Measurements from ENCODE around the gene RHOD.

The RHOD gene

DNA sequence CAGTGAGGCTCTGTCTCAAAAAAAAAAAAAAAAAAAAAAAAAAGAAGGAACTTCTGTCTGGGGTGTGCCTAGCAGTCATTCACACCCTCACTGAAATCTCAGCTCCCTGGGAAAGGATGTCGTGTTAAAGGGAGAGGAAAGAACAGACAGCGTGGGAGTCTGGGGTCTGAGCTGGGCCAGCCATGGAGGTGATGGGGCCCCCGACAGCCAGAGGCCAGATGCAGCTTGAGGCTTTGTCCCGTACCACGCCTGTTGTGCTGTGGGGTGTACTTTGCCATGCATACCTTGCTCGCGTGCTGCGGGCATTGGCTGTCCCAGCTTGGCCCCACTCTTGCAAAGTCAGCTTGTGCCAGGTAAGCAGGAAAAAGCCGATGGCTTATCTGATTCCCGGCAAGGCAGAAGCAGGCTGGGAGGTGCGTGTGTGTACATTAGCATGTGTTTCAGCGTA is 29.1 kb upstream of the RHOD start:
- Mint-ChIP-seq H3K9me3 (no peaks in the 10 kb centered on the region), H3K27me3 (peaks cover 10% of the 10 kb centered on the region), H3K4me1 (peaks cover 24% of the 10 kb centered on the region), H3K36me3 (no peaks in the 10 kb centered on the region), H3K27ac (no peak overlapping the region), H3K4me3 (no peak overlapping the region)

DNA sequence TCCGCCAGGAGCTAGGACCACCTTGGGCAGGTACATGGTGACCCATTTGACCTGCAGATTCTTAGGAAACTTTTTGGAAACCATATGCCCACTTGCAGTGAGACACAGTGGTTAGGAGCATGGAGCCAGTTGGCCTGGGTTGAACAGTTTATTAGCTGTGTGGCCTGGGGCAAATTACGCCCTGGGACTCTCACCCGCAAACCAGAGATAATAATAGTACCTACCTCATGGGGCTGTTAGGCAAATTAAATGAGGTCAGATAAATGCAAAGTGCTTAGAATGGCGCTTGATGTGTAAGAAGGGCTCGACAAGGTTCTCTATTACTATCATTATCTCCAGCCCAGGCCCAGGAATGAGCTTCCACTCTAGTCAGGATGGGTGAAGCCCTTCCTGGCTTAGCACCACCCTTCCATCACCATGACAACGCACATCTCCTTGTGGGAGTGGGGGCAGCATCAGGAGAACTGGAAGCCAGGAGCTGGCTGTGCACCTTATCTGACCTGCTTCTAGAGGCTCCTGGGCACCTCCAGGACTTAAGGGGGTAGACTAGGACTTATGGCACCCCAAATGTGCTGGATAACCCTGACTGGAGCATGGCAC is 28.6 kb upstream of the RHOD start:
- Mint-ChIP-seq H3K4me3 (no peak overlapping the region), H3K4me1 (peaks cover 22% of the 10 kb centered on the region), H3K36me3 (no peaks in the 10 kb centered on the region), H3K27me3 (peaks cover 8% of the 10 kb centered on the region), H3K9me3 (no peaks in the 10 kb centered on the region), H3K27ac (peak overlapping the region; percentile 41)

DNA sequence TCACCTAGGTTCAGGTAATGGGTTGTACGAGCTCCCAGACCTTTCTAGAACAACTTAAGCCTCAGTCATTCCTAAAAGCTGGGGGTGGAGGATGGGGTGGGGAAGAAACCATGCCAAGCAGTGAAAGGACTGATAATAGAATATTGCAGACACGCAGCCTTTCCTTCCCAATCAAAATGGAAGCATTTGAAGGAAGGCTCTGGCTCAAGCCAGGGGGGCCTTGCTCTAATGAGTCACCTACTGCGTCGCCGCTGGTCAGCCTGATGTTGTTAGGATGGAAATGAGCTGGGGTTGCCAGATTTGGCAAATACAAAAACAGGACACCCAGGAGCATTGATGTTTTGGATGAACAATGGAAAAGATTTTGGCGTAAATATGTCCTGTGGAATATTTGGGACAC is 27.5 kb upstream of the RHOD start:
- Mint-ChIP-seq H3K4me3 (no peak overlapping the region), H3K9me3 (no peaks in the 10 kb centered on the region), H3K36me3 (no peaks in the 10 kb centered on the region), H3K27me3 (peaks cover 5% of the 10 kb centered on the region), H3K27ac (no peak overlapping the region), H3K4me1 (peaks cover 17% of the 10 kb centered on the region)

DNA sequence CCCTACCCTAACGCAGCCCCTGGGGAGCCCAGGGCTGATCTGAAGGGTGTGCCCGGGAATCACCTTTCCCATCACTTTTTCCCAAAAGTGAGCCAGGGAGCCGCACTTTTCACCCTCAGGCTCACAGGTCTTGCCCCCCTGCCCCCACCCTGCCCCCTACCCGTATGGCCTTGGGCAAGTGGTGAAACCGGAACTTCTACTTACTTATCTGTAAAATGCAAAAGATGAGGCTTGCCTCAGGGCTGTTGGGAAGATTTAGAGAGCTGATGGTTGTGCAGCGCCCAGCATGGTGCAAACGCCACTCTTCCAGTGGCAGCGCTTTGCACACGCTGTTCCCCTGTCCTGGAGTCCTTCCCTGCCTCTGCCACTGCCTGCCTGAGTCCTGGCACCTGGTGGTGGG is 25.7 kb upstream of the RHOD start:
- Mint-ChIP-seq H3K9me3 (no peaks in the 10 kb centered on the region), H3K36me3 (no peaks in the 10 kb centered on the region), H3K4me1 (peaks cover 3% of the 10 kb centered on the region), H3K27me3 (peaks cover 4% of the 10 kb centered on the region), H3K27ac (no peak overlapping the region), H3K4me3 (no peak overlapping the region)

DNA sequence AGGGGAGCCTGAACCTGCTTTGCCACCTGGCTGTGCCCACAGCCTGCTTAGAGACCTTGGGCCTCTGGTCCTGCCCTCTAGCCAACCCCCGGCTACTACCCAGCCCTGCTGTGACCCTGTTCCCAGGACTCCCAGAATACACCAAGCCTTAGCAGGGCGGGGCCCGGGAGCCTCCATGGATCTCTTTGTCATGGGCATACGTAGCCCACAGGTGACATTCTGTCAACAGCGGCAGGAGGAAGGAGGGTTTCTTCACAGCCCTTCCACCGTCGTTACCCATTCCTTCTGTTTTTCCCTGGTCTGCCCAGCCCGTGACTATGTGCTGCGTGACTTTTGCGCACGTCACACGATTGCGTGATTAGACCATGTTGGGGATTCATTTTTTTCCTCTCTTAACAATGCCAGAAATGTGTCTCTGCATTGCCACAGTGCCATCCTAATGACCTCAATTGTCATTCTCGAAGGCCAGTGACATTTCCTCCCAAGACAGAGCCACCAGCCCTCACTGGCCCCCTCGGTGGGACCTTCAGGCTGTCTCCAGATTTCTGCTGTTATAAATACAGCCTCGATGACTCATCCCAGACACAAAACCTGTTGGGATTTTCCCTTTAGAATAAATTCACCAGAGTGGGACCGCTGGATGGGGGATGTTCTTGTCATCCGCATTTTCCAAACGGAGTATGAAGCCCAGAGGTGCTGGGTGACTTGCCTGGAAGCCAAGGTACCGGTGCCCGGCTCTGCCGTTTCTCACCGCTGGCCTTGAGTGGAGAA is 24.7 kb upstream of the RHOD start:
- Mint-ChIP-seq H3K4me3 (no peak overlapping the region), H3K27me3 (peaks cover 4% of the 10 kb centered on the region), H3K27ac (no peak overlapping the region), H3K36me3 (no peaks in the 10 kb centered on the region), H3K9me3 (no peaks in the 10 kb centered on the region), H3K4me1 (no peaks in the 10 kb centered on the region)

DNA sequence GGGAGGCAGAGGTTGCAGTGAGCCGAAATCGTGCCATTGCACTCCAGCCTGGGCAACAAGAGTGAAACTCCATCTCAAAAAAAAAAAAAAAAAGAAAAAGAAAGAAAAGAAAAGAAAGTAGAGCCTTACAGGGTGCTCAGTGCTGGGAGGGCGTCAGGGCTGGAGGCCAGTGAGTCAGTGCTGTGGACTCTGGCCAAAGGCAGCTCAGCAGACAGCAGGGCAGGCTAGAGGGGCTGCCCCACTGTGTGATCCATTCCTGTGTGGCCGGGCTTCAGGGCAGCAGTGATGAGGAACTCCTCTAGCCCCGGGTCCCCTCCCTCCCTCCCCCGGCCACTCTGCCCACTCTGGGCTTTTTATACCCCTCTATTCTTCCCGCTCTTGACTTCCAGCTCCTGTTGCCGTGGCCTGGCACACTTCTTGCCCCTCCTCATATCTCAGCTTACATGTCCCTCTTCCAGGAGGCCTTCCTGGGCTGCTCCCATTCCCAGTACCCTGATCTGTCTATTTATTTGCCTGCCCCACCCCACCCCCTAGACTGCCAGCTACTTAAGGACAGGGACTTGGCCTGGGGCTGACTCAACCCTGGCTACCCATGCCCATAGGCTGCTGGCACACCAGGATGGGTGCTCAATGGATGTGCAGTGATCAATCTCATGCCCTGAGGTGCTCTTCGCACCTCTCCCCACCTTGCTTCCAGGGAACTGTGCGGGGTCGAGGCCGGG is 23.7 kb upstream of the RHOD start:
- Mint-ChIP-seq H3K27ac (no peak overlapping the region), H3K27me3 (peaks cover 4% of the 10 kb centered on the region), H3K4me1 (no peaks in the 10 kb centered on the region), H3K9me3 (no peaks in the 10 kb centered on the region), H3K4me3 (no peak overlapping the region), H3K36me3 (no peaks in the 10 kb centered on the region)

DNA sequence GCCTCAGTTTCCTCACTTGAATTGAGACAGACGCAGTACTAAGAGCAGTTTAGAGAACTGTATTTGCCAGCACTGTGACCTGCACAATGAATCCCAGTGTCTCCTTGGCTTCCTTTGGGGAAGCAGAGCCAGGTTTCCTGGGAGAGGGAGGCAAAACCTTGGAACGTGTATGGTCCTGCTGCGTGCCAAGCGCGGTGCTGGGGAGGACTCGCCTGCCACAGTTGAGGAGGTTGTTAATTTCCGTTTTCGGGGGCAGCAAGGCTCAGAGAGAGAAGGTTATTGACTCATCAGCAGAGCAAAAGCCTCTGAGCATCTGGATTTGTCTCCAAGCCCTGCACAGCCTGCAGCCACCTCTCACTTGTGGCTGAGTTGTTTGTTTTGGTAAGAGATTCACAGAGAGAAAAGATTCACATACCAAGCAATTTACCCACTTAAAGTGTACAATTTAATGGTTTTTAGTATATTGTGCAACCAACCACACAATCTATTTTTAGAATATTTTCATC is 22.9 kb upstream of the RHOD start:
- Mint-ChIP-seq H3K36me3 (no peaks in the 10 kb centered on the region), H3K27me3 (peaks cover 4% of the 10 kb centered on the region)

DNA sequence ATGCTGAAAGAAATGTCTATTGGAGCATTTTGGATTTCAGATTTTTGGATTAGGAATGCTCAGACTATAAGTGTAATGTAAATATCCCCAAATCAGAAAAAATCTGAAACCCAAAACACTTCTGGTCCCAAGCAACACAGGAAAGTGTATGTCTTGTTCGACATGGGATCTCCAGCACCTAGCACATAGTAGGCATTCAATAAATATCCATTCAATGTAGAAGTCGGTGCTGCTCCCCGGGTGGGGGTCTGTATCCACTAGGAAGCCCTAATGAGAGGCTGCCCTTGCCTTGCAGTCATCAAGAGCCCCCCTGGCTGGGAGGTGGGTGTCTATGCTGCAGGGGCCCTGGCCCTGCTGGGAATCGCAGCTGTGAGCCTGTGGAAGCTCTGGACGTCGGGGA is 22.3 kb upstream of the RHOD start:
- no peaks in the 10 kb centered on the region for H3K4me1 Mint-ChIP-seq
- no peaks in the 10 kb centered on the region for H3K36me3 Mint-ChIP-seq
- no peak overlapping the region for H3K4me3 Mint-ChIP-seq
- H3K27ac Mint-ChIP-seq = no peak overlapping the region
- H3K9me3 Mint-ChIP-seq = no peaks in the 10 kb centered on the region
- H3K27me3 Mint-ChIP-seq = peaks cover 4% of the 10 kb centered on the region

More for the DNA sequence above, 22.9 kb upstream of the RHOD start:
- no peak overlapping the region for H3K27ac Mint-ChIP-seq
- H3K4me1 Mint-ChIP-seq = no peaks in the 10 kb centered on the region
- no peak overlapping the region for H3K4me3 Mint-ChIP-seq
- H3K9me3 Mint-ChIP-seq = no peaks in the 10 kb centered on the region

DNA sequence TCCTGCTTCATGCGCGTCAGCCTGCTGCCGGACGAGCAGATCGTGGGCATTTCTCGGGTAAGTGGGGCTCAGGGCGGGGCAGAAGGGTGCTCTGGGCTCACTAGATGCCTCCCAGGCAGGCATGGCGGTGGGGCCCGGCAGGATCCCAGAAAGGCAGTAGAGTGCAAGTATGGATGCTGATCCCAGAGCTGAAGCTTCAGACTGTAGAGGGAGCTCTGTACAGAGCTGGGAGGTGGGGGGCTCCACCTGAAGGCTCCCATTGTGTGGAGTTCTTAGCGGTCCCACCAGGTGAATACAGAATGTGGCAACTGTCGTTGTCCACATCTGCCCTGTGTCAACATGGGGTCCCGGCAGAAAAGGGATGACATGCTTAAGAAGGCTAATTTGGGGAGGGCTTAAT is 16.5 kb upstream of the RHOD start:
- no peak overlapping the region for H3K27ac Mint-ChIP-seq
- no peaks in the 10 kb centered on the region for H3K4me1 Mint-ChIP-seq
- peaks cover 5% of the 10 kb centered on the region for H3K27me3 Mint-ChIP-seq
- H3K9me3 Mint-ChIP-seq = no peaks in the 10 kb centered on the region
- H3K36me3 Mint-ChIP-seq = no peaks in the 10 kb centered on the region
- H3K4me3 Mint-ChIP-seq = no peak overlapping the region

DNA sequence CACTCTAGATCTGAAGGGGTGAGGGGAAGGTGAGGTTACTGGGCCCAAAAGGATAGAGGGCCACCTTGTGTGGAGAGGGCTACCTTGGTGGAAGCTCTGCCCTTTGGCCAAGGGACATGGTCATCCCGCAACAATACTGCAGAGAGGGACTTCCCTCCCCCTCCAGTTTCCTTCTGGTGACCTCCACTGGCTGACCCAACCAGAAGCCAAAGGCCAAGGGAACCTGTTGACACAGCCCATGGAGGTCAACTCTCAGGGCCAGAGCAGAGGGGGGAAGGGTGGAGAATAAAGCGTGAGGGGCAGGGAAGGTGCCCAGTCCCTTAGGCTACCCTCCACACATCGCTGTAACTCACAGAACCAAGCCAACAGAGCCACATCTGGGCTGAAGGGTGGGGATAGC is 15.0 kb upstream of the RHOD start:
- Mint-ChIP-seq H3K4me3 (no peak overlapping the region), H3K4me1 (no peaks in the 10 kb centered on the region), H3K36me3 (no peaks in the 10 kb centered on the region), H3K9me3 (no peaks in the 10 kb centered on the region), H3K27ac (no peak overlapping the region), H3K27me3 (peaks cover 5% of the 10 kb centered on the region)

DNA sequence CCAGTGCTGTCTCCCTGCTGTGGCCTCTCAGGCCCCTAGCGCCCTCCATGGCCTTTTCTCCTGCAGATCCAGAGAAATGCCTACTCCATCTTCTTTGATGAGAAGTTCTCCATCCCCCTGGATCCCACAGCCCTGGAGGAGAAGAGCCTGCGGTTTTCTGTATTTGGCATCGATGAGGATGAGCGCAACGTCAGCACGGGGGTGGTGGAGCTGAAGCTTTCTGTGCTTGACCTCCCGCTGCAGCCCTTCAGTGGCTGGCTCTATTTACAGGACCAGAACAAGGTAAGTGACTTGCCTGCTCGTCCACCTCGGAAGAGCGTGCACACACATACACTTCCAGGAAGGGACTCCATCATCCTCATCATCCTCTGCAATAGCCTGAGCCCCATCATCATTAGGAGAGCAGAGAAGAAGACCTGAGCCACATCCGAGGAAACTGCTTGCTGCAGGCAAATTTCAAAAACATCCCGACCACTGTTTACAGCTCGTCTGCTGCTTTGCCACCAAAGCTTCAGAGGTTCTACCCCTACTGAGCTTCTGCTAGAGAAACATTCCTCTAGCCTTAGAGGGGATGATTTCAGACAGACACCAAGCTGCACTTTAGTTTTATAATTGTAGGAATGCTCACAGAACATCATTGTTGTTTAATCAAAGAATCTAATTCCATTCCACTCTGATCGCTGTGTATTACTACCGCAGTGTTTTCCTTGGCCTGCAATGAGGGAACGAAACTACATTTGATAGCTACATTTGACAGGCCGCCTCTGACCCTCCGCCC is 12.9 kb upstream of the RHOD start:
- Mint-ChIP-seq H3K27ac (no peak overlapping the region), H3K4me3 (no peak overlapping the region), H3K27me3 (peaks cover 5% of the 10 kb centered on the region), H3K36me3 (no peaks in the 10 kb centered on the region), H3K9me3 (no peaks in the 10 kb centered on the region), H3K4me1 (no peaks in the 10 kb centered on the region)

DNA sequence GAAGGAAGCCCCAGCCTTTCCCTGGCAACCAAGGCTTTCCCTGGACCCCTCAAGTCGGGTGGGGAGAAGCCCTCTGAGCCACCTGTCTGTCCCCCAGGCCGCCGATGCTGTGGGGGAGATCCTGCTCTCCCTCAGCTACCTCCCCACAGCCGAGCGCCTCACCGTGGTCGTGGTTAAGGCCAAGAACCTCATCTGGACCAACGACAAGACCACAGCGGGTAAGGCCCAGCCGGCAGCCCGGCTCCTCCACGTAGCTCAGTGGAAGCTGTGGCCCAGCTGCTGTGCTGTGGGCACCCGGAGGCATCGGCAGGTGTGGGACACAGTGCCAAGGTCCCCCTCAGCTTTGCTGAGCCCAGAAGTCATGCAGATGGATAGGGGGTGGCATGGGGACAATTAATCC is 12.2 kb upstream of the RHOD start:
- H3K4me1 Mint-ChIP-seq = no peaks in the 10 kb centered on the region
- no peaks in the 10 kb centered on the region for H3K36me3 Mint-ChIP-seq
- H3K27me3 Mint-ChIP-seq = peaks cover 5% of the 10 kb centered on the region
- no peaks in the 10 kb centered on the region for H3K9me3 Mint-ChIP-seq
- H3K27ac Mint-ChIP-seq = no peak overlapping the region
- no peak overlapping the region for H3K4me3 Mint-ChIP-seq

DNA sequence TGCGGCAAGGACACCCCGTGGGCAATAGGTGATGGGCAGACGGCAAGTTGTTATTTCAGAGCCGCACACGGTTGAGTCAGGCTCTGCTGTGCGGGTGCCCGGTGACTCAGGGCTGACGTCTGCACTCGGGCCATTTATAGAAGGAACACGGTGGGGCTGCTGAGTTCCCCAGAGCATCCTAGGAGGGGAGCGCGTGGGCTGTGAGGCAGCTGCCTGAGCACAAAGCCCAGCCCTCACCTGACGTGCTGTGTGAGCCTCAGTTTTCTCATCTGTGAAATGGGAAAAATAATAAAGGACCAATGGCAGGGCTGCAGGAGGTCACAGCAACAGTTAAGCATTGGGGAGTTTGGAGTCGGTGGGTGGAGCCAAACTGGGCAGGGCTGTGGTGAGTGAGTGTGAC is 11.3 kb upstream of the RHOD start:
- Mint-ChIP-seq H3K9me3 (no peaks in the 10 kb centered on the region), H3K4me1 (no peaks in the 10 kb centered on the region), H3K36me3 (no peaks in the 10 kb centered on the region), H3K27ac (no peak overlapping the region), H3K27me3 (peaks cover 5% of the 10 kb centered on the region), H3K4me3 (no peak overlapping the region)

DNA sequence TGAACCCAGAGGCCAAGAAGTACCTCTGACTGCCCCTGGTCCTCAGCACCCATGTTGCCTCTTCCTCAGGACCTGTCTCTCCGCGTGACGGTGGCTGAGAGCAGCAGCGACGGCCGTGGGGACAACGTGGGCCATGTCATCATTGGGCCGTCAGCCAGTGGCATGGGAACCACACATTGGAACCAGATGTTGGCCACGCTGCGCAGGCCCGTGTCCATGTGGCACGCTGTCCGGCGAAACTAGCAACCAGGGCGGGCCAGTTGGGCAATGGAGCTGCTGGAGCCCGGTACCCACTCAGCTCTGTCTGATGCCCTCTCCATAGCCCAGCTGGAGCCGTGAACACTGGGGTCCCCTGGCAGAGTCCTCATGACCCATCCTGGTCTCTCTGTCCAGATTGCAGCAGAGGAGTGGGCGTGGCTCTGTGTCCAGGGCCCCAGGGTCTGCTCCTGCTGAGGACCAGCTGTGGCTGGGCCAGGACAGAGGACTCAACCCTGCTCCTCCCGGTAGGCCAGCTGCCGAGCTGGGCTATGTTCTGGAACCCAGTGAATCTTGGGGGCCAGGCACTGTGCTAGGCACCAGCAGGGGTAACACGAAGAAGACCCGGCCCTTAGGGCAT is 8.0 kb upstream of the RHOD start:
- H3K36me3 Mint-ChIP-seq = no peaks in the 10 kb centered on the region
- no peaks in the 10 kb centered on the region for H3K4me1 Mint-ChIP-seq
- no peak overlapping the region for H3K27ac Mint-ChIP-seq
- peaks cover 4% of the 10 kb centered on the region for H3K27me3 Mint-ChIP-seq
- H3K9me3 Mint-ChIP-seq = no peaks in the 10 kb centered on the region
- H3K4me3 Mint-ChIP-seq = no peak overlapping the region

DNA sequence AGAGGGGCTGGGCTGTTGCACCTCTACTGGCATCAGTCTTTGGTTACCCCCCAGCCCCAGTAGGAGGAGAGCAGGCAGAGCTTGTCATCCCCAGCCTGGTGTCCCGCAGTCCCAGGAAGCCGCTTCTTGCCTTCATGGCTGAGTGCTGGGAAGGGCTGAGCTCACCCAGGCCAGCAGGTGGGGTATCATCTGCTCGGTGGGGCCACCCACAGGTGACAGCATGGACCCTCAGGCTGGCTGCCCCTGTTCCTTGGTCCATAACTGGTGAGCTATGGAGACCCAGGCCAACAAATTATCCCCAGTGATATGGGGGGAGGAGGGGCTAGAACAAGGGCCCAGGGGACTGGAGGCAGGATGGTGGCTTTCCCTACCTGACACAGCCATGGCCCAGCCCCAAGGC is 6.5 kb upstream of the RHOD start:
- Mint-ChIP-seq H3K4me1 (peaks cover under 1% of the 10 kb centered on the region), H3K27me3 (peaks cover 4% of the 10 kb centered on the region)

More for the DNA sequence above, 6.5 kb upstream of the RHOD start:
- H3K9me3 Mint-ChIP-seq = no peaks in the 10 kb centered on the region
- no peaks in the 10 kb centered on the region for H3K36me3 Mint-ChIP-seq
- H3K27ac Mint-ChIP-seq = no peak overlapping the region
- H3K4me3 Mint-ChIP-seq = no peak overlapping the region

Measured in activated naive CD4-positive, alpha-beta T cell treated with anti-CD3 and anti-CD28 coated beads, Interleukin-2, amount 50 U/mL, for 24 hours (primary cell).